CMK (cell line): ENCODE results near the gene TLL2.

Source experiments
- DNase-seq: peaks from one replicate; pipeline ENCODE4 v3.0.0-alpha.2; 2010; ENCODE audit warnings: low read depth

TLL2 gene

GRCh38 chr10:96463562-96463961 is 50.2 kb downstream of the TLL2 start:
- no peak for DNase-seq

GRCh38 chr10:96462606-96463151 is 51.0 kb downstream of the TLL2 start:
- DNase-seq, result no peak

GRCh38 chr10:96460316-96460715 is 53.4 kb downstream of the TLL2 start:
- no peak for DNase-seq

GRCh38 chr10:96457341-96457740 is 56.4 kb downstream of the TLL2 start:
- DNase-seq, result no peak

GRCh38 chr10:96456296-96456840 is 57.4 kb downstream of the TLL2 start:
- DNase-seq, result no peak

- DNase-seq, result no peak
Measured at GRCh38 chr10:96453856-96454583, 59.7 kb downstream of the TLL2 start.

GRCh38 chr10:96452494-96453153 is 61.1 kb downstream of the TLL2 start:
- DNase-seq, result no peak

- no peak for DNase-seq
Measured at GRCh38 chr10:96450529-96451207, 63.1 kb downstream of the TLL2 start.

- DNase-seq, result no peak
Measured at GRCh38 chr10:96448558-96448957, 65.2 kb downstream of the TLL2 start.

GRCh38 chr10:96448021-96448457 is 65.7 kb downstream of the TLL2 start:
- DNase-seq, result no peak

- DNase-seq, result no peak
Measured at GRCh38 chr10:96446966-96447596, 66.6 kb downstream of the TLL2 start.

- no peak for DNase-seq
Measured at GRCh38 chr10:96441987-96442643, 71.6 kb downstream of the TLL2 start.

GRCh38 chr10:96441322-96441885 is 72.3 kb downstream of the TLL2 start:
- no peak for DNase-seq

- no peak for DNase-seq
Measured at GRCh38 chr10:96440361-96441292, 73.1 kb downstream of the TLL2 start.

GRCh38 chr10:96439725-96440124 is 74.0 kb downstream of the TLL2 start:
- no peak for DNase-seq

- no peak for DNase-seq
Measured at GRCh38 chr10:96436035-96436434, 77.7 kb downstream of the TLL2 start.

GRCh38 chr10:96431211-96431970 is 82.3 kb downstream of the TLL2 start:
- no peak for DNase-seq

GRCh38 chr10:96427291-96427690 is 86.4 kb downstream of the TLL2 start:
- no peak for DNase-seq

GRCh38 chr10:96422525-96422924 is 91.2 kb downstream of the TLL2 start:
- no peak for DNase-seq
